ENCODE data around the gene DNAH17. TPM values are rescaled to one million over a fixed set of nuclear protein-coding genes. Genes with fewer than 3 reads are reported as not detected.

The DNAH17 gene
- total and polyA plus RNA-seq, 2 of the 8 experiments (the other 6 are each of a cell fraction or from before 2014, with no cell fraction given): 0.14 to 0.67 TPM

DNA sequence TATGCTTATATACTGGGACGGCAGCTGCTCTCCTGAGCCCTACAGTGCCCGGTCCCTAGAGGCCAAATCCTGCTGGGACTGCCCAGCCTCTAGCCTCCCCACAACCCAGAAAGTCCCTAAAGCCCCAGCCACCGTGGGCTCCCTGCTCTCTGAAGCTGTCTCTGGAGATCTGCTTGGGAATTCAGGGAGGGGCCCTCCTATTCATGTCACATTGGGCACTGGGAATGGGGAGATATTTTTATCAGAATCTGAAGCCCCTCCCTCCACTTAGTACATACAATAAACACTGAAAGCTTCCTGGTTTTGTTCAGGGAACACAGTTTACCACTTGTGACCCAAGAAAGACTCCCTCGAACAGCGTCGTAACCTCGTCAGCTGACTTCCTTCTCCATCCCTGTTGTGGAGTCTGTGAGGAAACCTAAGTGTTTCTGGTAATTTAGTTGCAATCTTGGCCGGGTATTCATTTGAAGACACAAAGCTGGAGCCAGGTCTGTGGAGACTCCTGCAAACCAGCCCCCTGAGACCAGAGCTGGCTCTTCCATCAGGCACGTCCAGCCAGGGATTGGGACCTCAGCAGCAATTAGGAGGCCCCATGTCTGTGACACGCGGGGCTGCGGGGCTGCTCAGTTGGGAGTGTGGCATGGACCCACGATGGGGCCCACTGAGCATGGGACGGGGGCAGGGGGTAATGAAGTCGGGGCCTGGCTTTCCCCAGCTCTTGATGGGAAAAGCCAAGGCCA is 160.2 kb downstream of the DNAH17 start:
- Histone ChIP-seq H4K20me1 (replicated peaks in 1 of 2; ENCODE audit: control insufficient read depth in 1 of 2, insufficient read depth in 2 of 2, low read length in 2 of 2) (peaks cover 23 to 31% of the 10 kb centered on the region in 2 experiments), H2BK15ac (ENCODE audit: low read length) (no peak overlapping the region), H2AFZ (ENCODE audit: low read length) (no peak overlapping the region), H3K23me2 (ENCODE audit: low read depth, low read length) (no peaks in the 10 kb centered on the region), H4K5ac (ENCODE audit: insufficient read length, low read depth, low read length) (no peak overlapping the region), H3K4me3 (ENCODE audit: extremely low read depth in 1 of 4, insufficient read depth in 2 of 4, low read depth in 3 of 4, low read length in 4 of 4) (no peak overlapping the region), H2BK120ac (replicated peaks; ENCODE audit: low read depth, low read length) (no peak overlapping the region), H3K18ac (ENCODE audit: extremely low read depth, low read length) (no peak overlapping the region), H3K9me3 (ENCODE audit: insufficient read depth in 2 of 2, low read depth in 1 of 2, low read length in 1 of 2) (no peaks in the 10 kb centered on the region), H3K14ac (ENCODE audit: insufficient read length) (no peak overlapping the region), H4K8ac (ENCODE audit: extremely low read depth, insufficient read depth, low read length) (no peak overlapping the region), H3K36me3 (ENCODE audit: control insufficient read depth in 2 of 4, insufficient read depth in 4 of 4, low read length in 3 of 4) (peaks cover 5 to 29% (median 14%) of the 10 kb centered on the region in 4 experiments; a peak in 7 of 8 replicates), H4K91ac (replicated peaks; ENCODE audit: insufficient read length, low read length) (no peak overlapping the region), H2BK20ac (ENCODE audit: low read length) (no peak overlapping the region), H3K27ac (ENCODE audit: low read depth, low read length) (no peak overlapping the region), H3K9ac (replicated peaks in 1 of 4; ENCODE audit: extremely low read depth in 1 of 4, low read depth in 3 of 4, low read length in 3 of 4) (no peak overlapping the region), H2BK12ac (ENCODE audit: low read depth, low read length) (no peak overlapping the region), H2BK5ac (ENCODE audit: low read depth, low read length) (0 out of 2 replicates have a peak overlapping the region, but pooled peaks have one; percentile 67), H3K23ac (ENCODE audit: insufficient read length) (no peak overlapping the region), H3K4me2 (ENCODE audit: insufficient read depth in 1 of 2, low read depth in 2 of 2, low read length in 2 of 2) (no peak overlapping the region), H3K79me2 (ENCODE audit: control insufficient read depth in 1 of 2, insufficient read depth in 2 of 2, low read length in 2 of 2) (peaks cover 3 to 34% of the 10 kb centered on the region in 2 experiments; a peak in 3 of 4 replicates), H3K56ac (replicated peaks; ENCODE audit: insufficient read length, low read depth, low read length) (no peak overlapping the region), H3K79me1 (ENCODE audit: low read depth, low read length) (peaks cover 22% of the 10 kb centered on the region), H3K4me1 (replicated peaks in 1 of 4; ENCODE audit: control insufficient read depth in 3 of 4, insufficient read depth in 4 of 4, low read length in 3 of 4) (peaks cover 0 to 9% (median 5%) of the 10 kb centered on the region in 4 experiments; a peak in 4 of 7 replicates), H3K4ac (replicated peaks; ENCODE audit: insufficient read length, low read depth, low read length) (no peak overlapping the region), H3K27me3 (replicated peaks in 1 of 4; ENCODE audit: control insufficient read depth in 3 of 4, extremely low read depth in 1 of 4, insufficient read depth in 3 of 4, low read length in 3 of 4) (no peaks in the 10 kb centered on the region), H2AK5ac (ENCODE audit: low read depth, low read length) (no peak overlapping the region)
- no peak for FAIRE-seq
- ChIA-PET CTCF (ENCODE audit: partially characterized antibody) (interaction anchor here (0.6 to 13.7 kb wide), 15 partner anchors 12 to 309 kb away, joined by 3 to 257 read pairs (median 4); partner anchors contain the start of gene SOCS3), POLR2A (ENCODE audit: partially characterized antibody) (interaction anchor here (0.7 to 1.8 kb wide), 4 partner anchors 20 to 124 kb away, joined by 3 to 6 read pairs (median 4); no protein-coding TSS in a partner anchor)
- DNase-seq (ENCODE audit: low read depth in 1 of 2, low spot score in 2 of 2): no peak
- WGBS, 2 experiments (ENCODE audit: extremely low coverage in 1 of 2, insufficient coverage in 1 of 2, insufficient read length in 1 of 2, insufficient replicate concordance in 2 of 2, low coverage in 1 of 2, low lambda C conversion rate in 2 of 2, missing lambda C conversion rate in 1 of 2): 85% methylated on average over 15 of the region's 15 CpGs; no CpG with 5 or more reads in 1 of the 2 experiments
- TF ChIP-seq POLR2A (IDR thresholded peaks at IDR 0.05; ENCODE audit: control extremely low read depth in 1 of 2, low read depth in 2 of 2, low read length in 2 of 2) (no peak), HDAC2 (IDR thresholded peaks at IDR 0.05; ENCODE audit: borderline replicate concordance in 1 of 2, low read depth in 2 of 2, low read length in 2 of 2) (no peak), E2F6 (IDR thresholded peaks at IDR 0.05) (no peak), JUND (IDR thresholded peaks at IDR 0.05; ENCODE audit: low read length) (no peak), GTF2F1 (IDR thresholded peaks at IDR 0.05; ENCODE audit: borderline replicate concordance, low read depth, low read length) (no peak), CREB1 (IDR thresholded peaks at IDR 0.05) (no peak), SIRT6 (IDR thresholded peaks at IDR 0.05; ENCODE audit: low read length) (no peak)
- TF ChIP-seq, protein P1, sequence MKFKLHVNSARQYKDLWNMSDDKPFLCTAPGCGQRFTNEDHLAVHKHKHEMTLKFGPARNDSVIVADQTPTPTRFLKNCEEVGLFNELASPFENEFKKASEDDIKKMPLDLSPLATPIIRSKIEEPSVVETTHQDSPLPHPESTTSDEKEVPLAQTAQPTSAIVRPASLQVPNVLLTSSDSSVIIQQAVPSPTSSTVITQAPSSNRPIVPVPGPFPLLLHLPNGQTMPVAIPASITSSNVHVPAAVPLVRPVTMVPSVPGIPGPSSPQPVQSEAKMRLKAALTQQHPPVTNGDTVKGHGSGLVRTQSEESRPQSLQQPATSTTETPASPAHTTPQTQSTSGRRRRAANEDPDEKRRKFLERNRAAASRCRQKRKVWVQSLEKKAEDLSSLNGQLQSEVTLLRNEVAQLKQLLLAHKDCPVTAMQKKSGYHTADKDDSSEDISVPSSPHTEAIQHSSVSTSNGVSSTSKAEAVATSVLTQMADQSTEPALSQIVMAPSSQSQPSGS (IDR thresholded peaks at IDR 0.05; ENCODE audit: low read length): no peak
- TF ChIP-seq, protein P2, sequence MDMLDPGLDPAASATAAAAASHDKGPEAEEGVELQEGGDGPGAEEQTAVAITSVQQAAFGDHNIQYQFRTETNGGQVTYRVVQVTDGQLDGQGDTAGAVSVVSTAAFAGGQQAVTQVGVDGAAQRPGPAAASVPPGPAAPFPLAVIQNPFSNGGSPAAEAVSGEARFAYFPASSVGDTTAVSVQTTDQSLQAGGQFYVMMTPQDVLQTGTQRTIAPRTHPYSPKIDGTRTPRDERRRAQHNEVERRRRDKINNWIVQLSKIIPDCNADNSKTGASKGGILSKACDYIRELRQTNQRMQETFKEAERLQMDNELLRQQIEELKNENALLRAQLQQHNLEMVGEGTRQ (IDR thresholded peaks at IDR 0.05; ENCODE audit: low read length): no peak
